ENCODE measurements around the gene FAM118B. TPM values are rescaled to one million over a fixed set of nuclear protein-coding genes. Genes with fewer than 3 reads are reported as not detected.

The FAM118B gene
- total RNA-seq, 3 donors from 2014 or later = 14.4 to 19.0 (median 18.7) TPM

GRCh38 chr11:126229858-126230540 lies 18.4 kb downstream of the FAM118B start:
- H3K4me3 ChIP-seq = no peak overlapping the region
- H3K4me1 ChIP-seq = no peaks in the 10 kb centered on the region
- no peaks in the 10 kb centered on the region for H3K27me3 ChIP-seq
- H3K36me3 ChIP-seq = no peaks in the 10 kb centered on the region
- H3K9me3 ChIP-seq = no peaks in the 10 kb centered on the region
- TF ChIP-seq, protein P1, sequence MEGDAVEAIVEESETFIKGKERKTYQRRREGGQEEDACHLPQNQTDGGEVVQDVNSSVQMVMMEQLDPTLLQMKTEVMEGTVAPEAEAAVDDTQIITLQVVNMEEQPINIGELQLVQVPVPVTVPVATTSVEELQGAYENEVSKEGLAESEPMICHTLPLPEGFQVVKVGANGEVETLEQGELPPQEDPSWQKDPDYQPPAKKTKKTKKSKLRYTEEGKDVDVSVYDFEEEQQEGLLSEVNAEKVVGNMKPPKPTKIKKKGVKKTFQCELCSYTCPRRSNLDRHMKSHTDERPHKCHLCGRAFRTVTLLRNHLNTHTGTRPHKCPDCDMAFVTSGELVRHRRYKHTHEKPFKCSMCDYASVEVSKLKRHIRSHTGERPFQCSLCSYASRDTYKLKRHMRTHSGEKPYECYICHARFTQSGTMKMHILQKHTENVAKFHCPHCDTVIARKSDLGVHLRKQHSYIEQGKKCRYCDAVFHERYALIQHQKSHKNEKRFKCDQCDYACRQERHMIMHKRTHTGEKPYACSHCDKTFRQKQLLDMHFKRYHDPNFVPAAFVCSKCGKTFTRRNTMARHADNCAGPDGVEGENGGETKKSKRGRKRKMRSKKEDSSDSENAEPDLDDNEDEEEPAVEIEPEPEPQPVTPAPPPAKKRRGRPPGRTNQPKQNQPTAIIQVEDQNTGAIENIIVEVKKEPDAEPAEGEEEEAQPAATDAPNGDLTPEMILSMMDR (IDR thresholded peaks at IDR 0.05) = no peak
- no peak for TF ChIP-seq POLR2AphosphoS5 (IDR thresholded peaks at IDR 0.05)
- TF ChIP-seq POLR2A (IDR thresholded peaks at IDR 0.05) = no peak
- intact Hi-C loops (cut with DNase I; ENCODE audit: low total_unique reads) = loop anchor here (5.0 kb wide), 1 partner anchor 1458 kb away; no protein-coding TSS in a partner anchor
- DNase-seq (ENCODE audit: low spot score in 2 of 2) = no peak
- H3K27ac ChIP-seq = no peak overlapping the region

GRCh38 chr11:126231725-126232459 lies 20.3 kb downstream of the FAM118B start:
- Histone ChIP-seq H3K36me3 (no peaks in the 10 kb centered on the region), H3K27ac (no peak overlapping the region), H3K9me3 (no peaks in the 10 kb centered on the region), H3K4me3 (no peak overlapping the region), H3K27me3 (no peaks in the 10 kb centered on the region), H3K4me1 (no peaks in the 10 kb centered on the region)
- no peak for DNase-seq (ENCODE audit: low spot score in 2 of 2)
- intact Hi-C loops (cut with DNase I; ENCODE audit: low total_unique reads) = loop anchor here (5.0 kb wide), 1 partner anchor 1460 kb away; no protein-coding TSS in a partner anchor
- no peak for TF ChIP-seq POLR2A (IDR thresholded peaks at IDR 0.05)
- TF ChIP-seq, protein P1 (IDR thresholded peaks at IDR 0.05) = no peak
- TF ChIP-seq POLR2AphosphoS5 (IDR thresholded peaks at IDR 0.05) = no peak

DNA sequence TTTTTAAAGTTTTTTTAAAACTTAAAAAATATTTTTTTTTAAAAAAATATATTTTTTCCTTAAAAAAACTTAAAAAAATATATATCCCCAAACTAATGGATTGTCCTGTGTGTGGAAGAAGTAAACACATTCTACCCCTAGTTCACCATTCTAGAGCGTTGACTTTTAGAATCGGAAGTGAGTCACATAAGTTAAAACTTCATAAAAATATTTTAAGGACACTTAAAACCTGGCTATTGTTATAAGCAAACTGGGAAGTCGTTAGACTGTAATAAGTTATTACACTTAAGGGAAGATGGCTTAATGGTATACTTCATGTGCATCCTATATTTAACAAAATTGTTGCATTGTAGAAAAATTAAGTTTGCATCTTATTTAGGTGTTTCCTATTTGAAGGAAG lies 21.1 kb downstream of the FAM118B start:
- intact Hi-C loops (cut with DNase I; ENCODE audit: low total_unique reads) = loop anchor here (5.0 kb wide), 1 partner anchor 1460 kb away; no protein-coding TSS in a partner anchor
- no peaks in the 10 kb centered on the region for H3K27me3 ChIP-seq
- H3K4me3 ChIP-seq = no peak overlapping the region

GRCh38 chr11:126233391-126233790 lies 21.8 kb downstream of the FAM118B start:
- TF ChIP-seq POLR2AphosphoS5 (IDR thresholded peaks at IDR 0.05) = no peak
- TF ChIP-seq, protein P1 (IDR thresholded peaks at IDR 0.05) = no peak
- no peak for TF ChIP-seq POLR2A (IDR thresholded peaks at IDR 0.05)
- no peaks in the 10 kb centered on the region for H3K9me3 ChIP-seq
- no peak overlapping the region for H3K27ac ChIP-seq
- no peaks in the 10 kb centered on the region for H3K27me3 ChIP-seq
- no peaks in the 10 kb centered on the region for H3K36me3 ChIP-seq
- no peaks in the 10 kb centered on the region for H3K4me1 ChIP-seq
- intact Hi-C loops (cut with DNase I; ENCODE audit: low total_unique reads) = loop anchor here (5.0 kb wide), 1 partner anchor 1461 kb away; no protein-coding TSS in a partner anchor
- no peak overlapping the region for H3K4me3 ChIP-seq
- DNase-seq (ENCODE audit: low spot score in 2 of 2) = no peak

More for the DNA sequence above, 21.1 kb downstream of the FAM118B start:
- Histone ChIP-seq H3K27ac (no peak overlapping the region), H3K9me3 (no peaks in the 10 kb centered on the region), H3K36me3 (no peaks in the 10 kb centered on the region), H3K4me1 (no peaks in the 10 kb centered on the region)
- DNase-seq (ENCODE audit: low spot score in 2 of 2) = no peak
- TF ChIP-seq POLR2A (IDR thresholded peaks at IDR 0.05) (no peak), POLR2AphosphoS5 (IDR thresholded peaks at IDR 0.05) (no peak)
- TF ChIP-seq, protein P1 (IDR thresholded peaks at IDR 0.05) = no peak

DNA sequence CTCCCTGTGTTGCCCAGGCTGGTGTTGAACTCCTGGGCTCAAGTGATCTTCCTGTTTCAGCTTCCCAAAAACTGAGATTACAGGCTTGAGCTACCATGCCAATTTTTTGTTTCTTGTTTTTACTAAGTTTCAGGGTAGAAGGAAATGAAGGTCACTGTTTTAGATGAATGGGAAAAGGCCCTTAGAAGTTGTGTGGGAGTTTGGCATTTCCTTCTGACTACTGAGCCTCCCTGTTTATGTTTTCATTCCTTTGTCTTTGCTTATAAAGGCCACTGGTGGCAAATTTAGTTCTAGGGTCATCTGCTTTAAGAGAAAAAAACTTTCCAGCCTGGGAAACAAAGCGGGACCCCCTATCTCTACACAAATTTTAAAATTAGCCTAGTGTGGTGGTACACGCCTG lies 35.1 kb downstream of the FAM118B start:
- Histone ChIP-seq H3K27ac (peak overlapping the region in 1 of 2 donors; percentile 5), H3K4me1 (no peaks in the 10 kb centered on the region), H3K4me3 (no peak overlapping the region), H3K27me3 (no peaks in the 10 kb centered on the region), H3K9me3 (no peaks in the 10 kb centered on the region), H3K36me3 (no peaks in the 10 kb centered on the region)
- intact Hi-C loops (cut with DNase I; ENCODE audit: low total_unique reads) = no loop called here
- TF ChIP-seq, protein P1 (IDR thresholded peaks at IDR 0.05) = no peak
- no peak for TF ChIP-seq POLR2A (IDR thresholded peaks at IDR 0.05)
- no peak for TF ChIP-seq POLR2AphosphoS5 (IDR thresholded peaks at IDR 0.05)
- no peak for DNase-seq (ENCODE audit: low spot score in 2 of 2)
